ENCODE results near the gene MYO5A.

- TF ChIP-seq CTCF (IDR thresholded peaks at IDR 0.05 in 4 of 5, conservative IDR thresholded peaks at IDR 0.05 in 1 of 5) (no peak), POLR2A (IDR thresholded peaks at IDR 0.05) (no peak)
Measured at GRCh38 chr15:52485290-52485689, 43.4 kb downstream of the MYO5A start.

All from gastrocnemius medialis (tissue), 4 donors.